ENCODE results near the gene CLIC3.
"Not testable (repeated sequence)": the region's sequence is repeated elsewhere in the genome, so short reads cannot be mapped to it uniquely, and the experiment has no call there.

Gene CLIC3

DNA sequence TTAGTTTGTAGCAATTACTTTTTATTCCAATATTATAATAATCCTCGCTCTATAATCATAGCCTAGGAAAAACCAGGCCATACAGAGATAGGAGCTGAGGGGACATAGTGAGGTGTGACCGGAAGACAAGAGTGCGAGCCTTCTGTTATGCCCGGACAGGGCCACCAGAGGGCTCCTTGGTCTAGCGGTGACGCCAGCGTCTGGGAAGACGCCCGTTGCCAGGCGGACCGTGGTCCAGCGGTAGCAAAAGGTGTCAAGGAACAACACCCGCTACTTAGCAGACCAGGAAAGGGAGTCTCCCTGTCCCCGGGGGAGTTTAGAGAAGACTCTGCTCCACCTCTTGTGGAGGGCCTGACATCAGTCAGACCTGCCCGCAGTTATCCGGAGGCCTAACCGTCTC is 7.9 kb upstream of the CLIC3 start:
- in situ Hi-C loops (cut with MboI; ENCODE audit: low sequenced_read_pairs): not testable (repeated sequence)

DNA sequence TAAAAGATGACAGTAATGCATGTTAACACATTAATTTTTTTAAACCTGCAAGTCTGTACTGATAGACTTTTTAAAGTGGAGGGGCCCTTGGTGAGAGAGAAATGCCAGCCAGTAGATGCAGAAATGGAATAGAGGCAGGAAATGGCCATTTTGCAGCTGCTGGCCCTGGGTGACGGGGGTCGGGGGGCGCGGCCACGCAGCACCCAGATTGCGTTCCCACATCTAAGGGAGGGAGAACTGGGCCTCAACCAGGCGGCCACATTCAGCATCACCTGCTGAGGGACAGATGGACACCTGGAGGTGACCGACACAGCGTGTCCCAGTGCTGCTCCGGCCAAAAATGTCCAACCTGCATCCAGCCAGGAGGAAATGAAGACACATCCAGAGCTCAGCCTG is 6.3 kb upstream of the CLIC3 start:
- in situ Hi-C loops (cut with MboI; ENCODE audit: low sequenced_read_pairs): no loop called here

DNA sequence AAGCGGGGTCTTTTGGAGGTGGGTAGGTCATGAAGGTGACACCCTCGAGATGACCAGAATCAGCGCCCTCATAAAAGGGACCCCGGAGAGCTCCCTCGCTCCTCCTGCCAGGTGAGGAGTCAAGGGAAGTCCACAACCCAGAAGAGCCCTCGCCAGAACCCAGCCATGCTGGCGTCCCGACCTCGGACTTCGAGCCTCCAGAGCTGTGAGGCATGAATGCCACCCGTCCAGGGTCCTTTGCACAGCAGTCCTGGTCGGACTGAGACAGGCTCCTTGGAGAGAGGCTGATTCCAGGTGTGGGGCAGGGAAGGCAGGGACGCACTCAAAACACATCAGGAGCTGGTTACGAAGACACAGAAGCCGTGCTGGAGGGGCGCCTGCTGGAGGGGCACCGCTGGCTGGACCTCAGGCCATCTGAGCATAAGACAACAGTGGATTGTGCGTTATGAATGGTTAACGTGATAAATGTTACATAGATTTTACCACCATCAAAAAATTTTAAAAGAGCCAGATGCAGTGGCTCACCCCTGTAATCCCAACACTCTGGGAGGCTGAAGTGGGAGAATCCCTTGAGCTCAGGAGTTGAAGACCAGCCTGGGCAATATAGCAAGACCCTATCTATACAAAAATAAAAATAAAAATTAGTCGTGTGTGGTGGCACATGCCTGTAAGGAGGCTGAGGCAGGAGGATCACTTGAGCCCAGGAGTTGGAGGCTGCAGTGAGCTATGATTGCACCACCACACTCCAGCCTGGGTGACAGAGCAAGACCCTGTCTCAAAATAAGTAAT is 5.7 kb upstream of the CLIC3 start:
- in situ Hi-C loops (cut with MboI; ENCODE audit: low sequenced_read_pairs): no loop called here

DNA sequence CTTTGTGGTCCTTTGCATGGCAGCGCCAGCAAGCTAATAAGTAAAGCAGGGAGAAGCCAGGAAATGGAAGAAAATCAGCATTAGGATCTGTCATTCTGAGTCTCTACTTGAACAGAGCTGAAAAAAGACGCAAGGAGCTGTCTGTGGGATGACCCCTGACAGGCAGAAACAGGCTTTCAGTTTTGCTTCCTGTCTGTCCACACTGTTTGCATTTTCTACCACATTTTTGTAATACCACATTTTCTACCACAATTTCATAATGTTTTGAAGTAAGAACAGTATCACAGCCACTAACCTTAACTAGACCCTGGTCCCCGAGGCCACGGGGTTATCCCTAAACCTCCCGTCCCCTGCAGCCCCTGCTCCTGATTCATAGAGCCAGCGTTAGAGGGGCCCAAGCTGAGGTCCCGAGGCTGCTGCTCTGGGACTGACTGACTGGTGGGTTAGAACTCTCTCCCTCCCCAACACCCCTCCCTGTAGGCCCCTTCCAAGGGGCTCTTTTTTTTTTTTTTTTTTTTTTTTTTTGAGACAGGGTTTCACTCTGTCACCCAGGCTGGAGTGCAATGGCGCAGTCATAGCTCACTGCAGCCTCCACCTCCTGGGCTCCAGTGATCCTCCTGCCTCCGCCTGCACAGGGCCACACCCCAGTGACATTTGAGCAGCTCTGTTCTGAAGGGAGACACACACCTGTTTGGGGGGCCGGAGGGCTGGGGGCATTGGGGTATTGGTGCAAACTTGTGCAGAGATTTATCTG is 4.0 kb upstream of the CLIC3 start:
- in situ Hi-C loops (cut with MboI; ENCODE audit: low sequenced_read_pairs): no loop called here

GRCh38 chr9:136997830-136998234 is 1.5 kb upstream of the CLIC3 start:
- in situ Hi-C loops (cut with MboI; ENCODE audit: low sequenced_read_pairs): no loop called here

GRCh38 chr9:136997371-136997770 is 1.0 kb upstream of the CLIC3 start:
- in situ Hi-C loops (cut with MboI; ENCODE audit: low sequenced_read_pairs): no loop called here

GRCh38 chr9:136995772-136996311 is 526 bp downstream of the CLIC3 start:
- in situ Hi-C loops (cut with MboI; ENCODE audit: low sequenced_read_pairs): no loop called here

DNA sequence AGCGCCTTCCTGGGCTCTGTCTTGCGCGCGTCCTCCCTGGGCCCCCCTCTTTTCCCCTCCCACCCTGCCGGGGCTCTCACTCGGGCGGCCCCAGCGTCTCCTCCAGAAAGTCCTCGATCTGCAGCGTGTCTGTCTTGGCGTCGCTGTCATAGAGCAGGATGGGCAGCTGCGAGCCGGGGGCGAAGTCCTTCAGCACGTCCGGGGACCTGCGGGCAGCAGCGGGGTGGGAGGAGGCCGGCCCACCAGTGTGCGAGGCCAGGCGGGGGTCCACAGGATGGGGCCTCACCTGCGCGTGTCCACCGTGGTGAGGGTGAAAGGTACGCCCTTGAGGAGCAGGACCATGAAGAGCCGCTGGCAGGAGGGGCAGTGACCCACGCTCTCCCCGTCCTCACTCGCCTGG is 1.0 kb downstream of the CLIC3 start:
- in situ Hi-C loops (cut with MboI; ENCODE audit: low sequenced_read_pairs): no loop called here

DNA sequence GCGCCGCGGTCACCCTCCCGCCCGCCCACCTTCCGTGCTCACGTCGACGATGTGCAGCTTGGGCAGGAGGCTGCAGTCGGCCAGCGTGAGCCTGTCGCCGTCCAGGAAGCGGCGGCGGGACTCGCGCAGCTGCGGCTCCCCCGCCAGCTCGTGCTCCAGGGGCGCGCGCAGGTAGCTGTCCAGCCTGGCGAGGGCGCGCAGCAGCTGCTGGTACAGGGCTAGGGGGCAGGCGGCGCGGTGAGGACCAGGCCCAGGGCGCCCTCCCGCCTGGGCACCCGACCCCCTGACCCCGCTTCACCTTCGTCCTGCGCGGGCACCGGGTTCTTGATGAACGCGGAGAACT is 1.5 kb downstream of the CLIC3 start:
- in situ Hi-C loops (cut with MboI; ENCODE audit: low sequenced_read_pairs): no loop called here

DNA sequence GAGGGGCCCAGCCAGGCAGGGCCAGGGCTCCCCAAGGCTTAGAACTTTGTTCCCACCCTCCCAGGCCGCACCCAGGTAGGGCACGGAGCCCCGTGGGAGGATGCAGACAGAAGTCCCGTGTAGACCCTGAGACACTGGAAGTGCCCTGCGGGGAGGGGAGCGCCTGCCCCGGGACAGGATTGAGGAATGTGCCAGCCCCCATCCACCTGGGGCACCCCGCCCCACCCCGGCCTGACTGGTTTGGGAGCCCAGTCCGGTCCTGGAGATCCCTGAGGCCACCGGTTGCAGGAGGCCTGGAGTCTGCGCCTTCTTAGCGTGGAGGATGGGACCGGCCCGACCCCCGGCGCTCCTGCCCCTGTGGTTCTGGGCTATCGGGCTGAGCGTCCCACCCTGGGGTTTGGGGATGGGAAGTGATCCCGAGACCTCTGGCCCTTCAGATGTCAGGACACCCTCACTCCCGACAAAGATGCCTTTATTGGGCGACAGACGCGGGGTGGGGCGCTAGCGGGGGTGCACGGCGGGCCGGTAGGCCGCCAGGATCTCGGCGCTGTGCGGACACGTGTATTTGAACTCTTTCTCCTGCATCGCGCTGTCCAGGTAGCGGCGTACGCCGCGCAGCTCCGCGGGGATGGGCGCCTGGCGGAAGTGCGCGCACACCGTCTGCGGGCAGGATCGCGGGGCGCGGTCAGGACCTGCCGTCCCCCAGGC is 2.0 kb downstream of the CLIC3 start:
- in situ Hi-C loops (cut with MboI; ENCODE audit: low sequenced_read_pairs): no loop called here

DNA sequence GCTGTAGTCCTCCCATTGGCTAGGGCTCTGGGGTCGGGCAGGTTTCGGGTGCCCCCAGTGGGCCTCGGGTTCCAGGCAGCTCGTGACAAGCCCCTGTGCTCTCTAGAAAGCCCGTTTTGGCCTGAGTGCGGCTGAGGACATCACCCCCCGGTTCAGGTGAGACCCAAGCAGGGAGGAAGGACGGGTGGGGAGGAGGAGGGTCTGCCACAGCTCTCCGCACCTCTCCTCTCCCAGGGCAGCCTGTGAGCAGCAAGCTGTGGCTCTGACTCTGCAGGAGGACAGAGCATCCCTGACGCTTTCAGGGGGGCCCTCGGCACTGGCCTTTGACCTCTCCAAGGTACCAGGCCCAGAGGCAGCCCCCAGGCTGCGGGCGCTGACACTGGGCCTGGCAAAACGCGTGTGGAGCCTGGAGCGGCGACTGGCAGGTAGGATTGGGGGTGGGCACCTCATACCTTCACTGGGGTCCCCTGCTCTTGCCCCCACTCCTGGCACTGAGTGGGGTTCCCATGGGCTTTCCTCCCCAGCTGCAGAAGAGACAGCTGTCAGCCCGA is 3.5 kb downstream of the CLIC3 start:
- in situ Hi-C loops (cut with MboI; ENCODE audit: low sequenced_read_pairs): no loop called here

DNA sequence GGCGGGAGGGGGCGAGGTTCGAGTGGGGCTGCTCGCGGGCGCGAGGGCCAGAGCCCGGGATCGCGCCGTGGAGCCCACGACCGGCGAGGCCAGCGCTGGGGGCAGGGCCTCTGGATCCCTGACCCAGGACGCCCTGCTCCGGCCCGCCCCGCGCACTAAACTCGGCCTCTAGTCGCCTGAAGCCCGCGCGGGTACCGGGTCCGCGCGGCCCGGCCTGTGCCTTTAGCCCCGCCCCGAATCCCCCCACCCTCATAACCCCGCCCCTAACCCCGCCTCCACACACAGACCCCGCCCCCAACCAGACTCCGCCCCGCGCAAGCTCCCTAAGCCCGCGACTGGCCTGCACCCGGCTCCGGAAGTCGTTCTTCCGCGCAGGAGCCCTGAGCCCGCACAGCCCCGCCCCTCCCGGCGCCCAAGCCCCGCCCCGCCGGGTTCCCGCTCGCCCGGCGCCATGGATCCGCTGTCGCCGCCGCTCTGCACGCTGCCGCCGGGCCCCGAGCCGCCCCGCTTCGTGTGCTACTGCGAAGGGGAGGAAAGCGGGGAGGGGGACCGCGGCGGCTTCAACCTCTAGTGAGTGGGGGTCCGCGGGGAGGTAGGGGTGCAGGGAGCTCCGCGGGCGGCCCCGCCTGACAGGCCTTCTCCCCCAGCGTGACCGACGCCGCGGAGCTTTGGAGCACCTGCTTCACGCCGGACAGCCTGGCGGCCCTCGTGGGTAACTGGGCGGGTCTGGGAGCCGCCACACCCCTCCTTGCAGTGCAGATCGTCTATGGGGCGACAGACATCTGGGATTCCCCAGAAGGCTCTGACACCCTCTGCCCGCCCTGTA is 4.2 kb downstream of the CLIC3 start, which contains the start of gene PAXX:
Gene PAXX (plus strand): TSS at position 430 of the 826 bp plus-strand sequence. CDS start 22 bp downstream, at position 452.
- in situ Hi-C loops (cut with MboI; ENCODE audit: low sequenced_read_pairs): no loop called here

DNA sequence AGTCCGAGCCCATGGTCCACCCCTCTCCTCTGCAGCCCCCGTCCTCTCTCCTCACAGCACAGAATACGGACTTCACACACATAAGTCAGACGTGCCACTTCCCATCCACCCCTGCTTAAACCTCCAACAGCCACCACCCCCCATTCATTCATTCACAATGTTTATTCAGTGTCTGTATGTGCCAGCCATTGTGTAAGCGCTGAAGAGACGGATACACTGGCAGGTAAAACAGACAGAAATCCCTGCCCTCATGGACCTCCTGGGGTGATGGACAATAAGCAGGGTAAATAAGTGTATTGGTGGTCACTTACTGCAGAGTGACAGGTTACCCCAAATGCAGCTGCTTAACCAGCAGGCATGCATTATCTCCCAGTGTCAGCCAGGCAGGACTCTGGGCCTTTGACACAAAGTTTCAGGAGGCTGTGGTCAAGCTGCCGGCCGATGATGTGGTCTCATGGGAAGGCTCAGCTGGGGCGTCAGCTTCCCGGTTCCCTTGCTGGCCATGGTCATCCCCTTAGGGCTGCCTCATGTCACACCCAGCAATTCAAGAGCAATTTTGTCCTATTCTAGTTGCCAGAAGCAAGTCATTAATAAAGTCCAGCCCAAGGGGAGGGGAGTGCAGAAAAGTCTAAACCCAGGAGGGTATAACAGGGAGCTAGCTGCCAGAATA is 6.0 kb downstream of the CLIC3 start:
- in situ Hi-C loops (cut with MboI; ENCODE audit: low sequenced_read_pairs): no loop called here

- in situ Hi-C loops (cut with MboI; ENCODE audit: low sequenced_read_pairs): no loop called here
These were observed 7.5 kb downstream of the CLIC3 start for GRCh38 chr9:136988872-136989271.

- in situ Hi-C loops (cut with MboI; ENCODE audit: low sequenced_read_pairs): no loop called here
These were observed 10.5 kb downstream of the CLIC3 start for GRCh38 chr9:136985853-136986252.

DNA sequence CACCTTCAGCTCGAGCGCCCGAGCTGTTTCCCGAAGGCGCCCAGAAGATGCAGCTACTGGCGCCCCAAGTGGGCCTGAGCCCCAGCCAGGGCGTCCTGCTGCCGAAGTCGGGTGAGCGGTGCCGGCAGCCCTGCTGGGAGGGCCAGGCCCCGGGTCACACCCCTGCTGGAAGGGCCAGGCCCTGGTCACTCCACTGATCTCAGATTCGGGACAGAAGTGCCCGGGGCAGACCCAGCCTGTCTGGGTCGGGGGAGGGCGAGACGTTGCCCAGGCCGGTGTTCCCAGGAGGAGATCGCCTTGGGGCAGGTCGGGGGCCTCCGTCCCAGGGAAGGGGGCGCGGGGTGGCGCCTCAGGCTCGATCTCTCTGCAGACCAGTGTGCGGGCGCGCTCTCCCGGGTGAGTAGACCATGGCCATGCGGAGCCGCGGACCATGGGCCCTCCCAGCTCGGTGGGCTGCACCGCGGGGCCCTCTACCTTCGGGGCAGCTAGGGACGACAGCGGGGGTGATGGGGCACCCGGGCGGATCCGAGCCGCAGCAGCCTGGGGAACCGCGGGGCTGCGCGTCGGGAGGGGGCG is 11.3 kb downstream of the CLIC3 start:
- in situ Hi-C loops (cut with MboI; ENCODE audit: low sequenced_read_pairs): no loop called here

DNA sequence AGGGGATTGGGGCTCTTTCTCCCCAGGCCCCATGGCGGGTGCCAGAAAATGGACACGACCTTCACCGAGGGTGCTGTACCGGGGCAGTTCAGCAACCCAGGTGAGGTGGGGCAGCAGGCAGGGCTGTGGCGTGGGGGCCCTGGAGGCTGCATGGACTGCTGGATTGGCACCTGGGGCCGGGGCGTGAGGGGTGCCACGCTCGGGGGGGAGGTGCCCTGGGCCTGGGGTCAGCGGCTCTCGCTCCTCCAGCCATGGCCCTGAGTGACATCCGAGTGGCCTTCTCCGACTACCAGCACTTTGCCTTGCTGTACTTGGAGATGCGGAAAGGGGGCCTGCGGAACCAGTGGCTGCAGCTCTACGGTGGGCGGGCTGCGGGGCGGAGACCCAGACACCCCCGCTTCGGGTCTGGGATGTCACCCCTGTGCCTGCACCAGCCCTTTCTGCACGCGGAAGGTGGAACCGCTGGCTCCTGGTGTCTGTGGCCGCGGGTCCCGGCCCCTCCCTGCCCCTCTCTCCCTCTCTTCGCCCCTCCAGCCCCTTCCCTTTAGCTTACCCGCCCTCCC is 11.8 kb downstream of the CLIC3 start:
- in situ Hi-C loops (cut with MboI; ENCODE audit: low sequenced_read_pairs): no loop called here

- in situ Hi-C loops (cut with MboI; ENCODE audit: low sequenced_read_pairs): no loop called here
These were observed 12.6 kb downstream of the CLIC3 start for GRCh38 chr9:136983656-136984314.

DNA sequence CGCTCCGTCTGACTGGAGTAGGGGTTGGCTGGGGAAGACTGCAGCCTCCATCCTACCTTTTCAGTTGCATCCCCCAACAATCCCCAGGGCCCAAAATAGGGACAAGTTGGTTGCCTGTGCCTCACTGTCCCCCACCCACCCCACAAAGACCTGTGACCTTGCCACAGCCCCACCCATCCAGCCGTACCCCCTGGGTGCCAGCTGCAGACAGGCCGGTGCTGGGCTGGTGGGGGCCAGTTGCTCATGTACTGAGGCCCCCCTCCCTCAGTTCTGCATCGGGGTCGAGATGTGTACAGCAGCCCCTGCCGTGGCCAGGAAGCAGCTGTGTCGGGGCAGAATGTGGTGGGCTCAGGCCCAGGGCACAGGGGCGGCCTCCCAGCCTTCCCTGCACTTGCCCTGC is 13.2 kb downstream of the CLIC3 start:
- in situ Hi-C loops (cut with MboI; ENCODE audit: low sequenced_read_pairs): no loop called here

All from hTERT RPE-1 (cell line).